ENCODE data around the gene CPSF4L.

CPSF4L gene

DNA sequence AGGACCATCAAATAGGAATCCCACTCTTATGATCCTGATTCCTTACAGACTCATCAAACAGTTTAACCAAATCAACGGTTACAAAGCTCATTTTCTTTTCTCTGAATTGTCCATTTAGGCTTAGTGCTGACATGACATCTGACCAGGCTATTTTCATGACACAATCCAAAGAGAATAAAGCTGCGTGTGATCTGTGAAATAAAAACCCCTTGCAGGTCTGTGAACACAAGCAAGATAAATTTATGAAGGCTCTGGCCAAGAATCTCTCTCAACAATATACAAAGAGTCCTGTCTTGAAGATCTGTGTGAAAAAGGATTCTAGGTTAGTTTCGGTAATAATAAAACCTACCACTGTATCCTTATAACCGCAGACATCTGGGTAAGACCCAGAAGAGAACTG is 46.8 kb downstream of the CPSF4L start:
- no peaks in the 10 kb centered on the region for H3K27me3 ChIP-seq (ENCODE audit: insufficient read depth, poor library complexity, severe bottlenecking)
- no peak for TF ChIP-seq SPI1 (IDR thresholded peaks at IDR 0.05; ENCODE audit: borderline replicate concordance, low read depth)
- TF ChIP-seq, protein P1, sequence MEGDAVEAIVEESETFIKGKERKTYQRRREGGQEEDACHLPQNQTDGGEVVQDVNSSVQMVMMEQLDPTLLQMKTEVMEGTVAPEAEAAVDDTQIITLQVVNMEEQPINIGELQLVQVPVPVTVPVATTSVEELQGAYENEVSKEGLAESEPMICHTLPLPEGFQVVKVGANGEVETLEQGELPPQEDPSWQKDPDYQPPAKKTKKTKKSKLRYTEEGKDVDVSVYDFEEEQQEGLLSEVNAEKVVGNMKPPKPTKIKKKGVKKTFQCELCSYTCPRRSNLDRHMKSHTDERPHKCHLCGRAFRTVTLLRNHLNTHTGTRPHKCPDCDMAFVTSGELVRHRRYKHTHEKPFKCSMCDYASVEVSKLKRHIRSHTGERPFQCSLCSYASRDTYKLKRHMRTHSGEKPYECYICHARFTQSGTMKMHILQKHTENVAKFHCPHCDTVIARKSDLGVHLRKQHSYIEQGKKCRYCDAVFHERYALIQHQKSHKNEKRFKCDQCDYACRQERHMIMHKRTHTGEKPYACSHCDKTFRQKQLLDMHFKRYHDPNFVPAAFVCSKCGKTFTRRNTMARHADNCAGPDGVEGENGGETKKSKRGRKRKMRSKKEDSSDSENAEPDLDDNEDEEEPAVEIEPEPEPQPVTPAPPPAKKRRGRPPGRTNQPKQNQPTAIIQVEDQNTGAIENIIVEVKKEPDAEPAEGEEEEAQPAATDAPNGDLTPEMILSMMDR (IDR thresholded peaks at IDR 0.05; ENCODE audit: insufficient read depth, low read length) = no peak
- no peak for TF ChIP-seq GABPA (IDR thresholded peaks at IDR 0.05; ENCODE audit: low read depth)
- no peak for TF ChIP-seq POLR2AphosphoS5 (IDR thresholded peaks at IDR 0.05; ENCODE audit: low read depth)
- TF ChIP-seq, protein P2, sequence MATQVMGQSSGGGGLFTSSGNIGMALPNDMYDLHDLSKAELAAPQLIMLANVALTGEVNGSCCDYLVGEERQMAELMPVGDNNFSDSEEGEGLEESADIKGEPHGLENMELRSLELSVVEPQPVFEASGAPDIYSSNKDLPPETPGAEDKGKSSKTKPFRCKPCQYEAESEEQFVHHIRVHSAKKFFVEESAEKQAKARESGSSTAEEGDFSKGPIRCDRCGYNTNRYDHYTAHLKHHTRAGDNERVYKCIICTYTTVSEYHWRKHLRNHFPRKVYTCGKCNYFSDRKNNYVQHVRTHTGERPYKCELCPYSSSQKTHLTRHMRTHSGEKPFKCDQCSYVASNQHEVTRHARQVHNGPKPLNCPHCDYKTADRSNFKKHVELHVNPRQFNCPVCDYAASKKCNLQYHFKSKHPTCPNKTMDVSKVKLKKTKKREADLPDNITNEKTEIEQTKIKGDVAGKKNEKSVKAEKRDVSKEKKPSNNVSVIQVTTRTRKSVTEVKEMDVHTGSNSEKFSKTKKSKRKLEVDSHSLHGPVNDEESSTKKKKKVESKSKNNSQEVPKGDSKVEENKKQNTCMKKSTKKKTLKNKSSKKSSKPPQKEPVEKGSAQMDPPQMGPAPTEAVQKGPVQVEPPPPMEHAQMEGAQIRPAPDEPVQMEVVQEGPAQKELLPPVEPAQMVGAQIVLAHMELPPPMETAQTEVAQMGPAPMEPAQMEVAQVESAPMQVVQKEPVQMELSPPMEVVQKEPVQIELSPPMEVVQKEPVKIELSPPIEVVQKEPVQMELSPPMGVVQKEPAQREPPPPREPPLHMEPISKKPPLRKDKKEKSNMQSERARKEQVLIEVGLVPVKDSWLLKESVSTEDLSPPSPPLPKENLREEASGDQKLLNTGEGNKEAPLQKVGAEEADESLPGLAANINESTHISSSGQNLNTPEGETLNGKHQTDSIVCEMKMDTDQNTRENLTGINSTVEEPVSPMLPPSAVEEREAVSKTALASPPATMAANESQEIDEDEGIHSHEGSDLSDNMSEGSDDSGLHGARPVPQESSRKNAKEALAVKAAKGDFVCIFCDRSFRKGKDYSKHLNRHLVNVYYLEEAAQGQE (IDR thresholded peaks at IDR 0.05; ENCODE audit: insufficient replicate concordance, low read depth) = no peak
- no peak overlapping the region for H3K27ac ChIP-seq (replicated peaks)
- no peak overlapping the region for H3K4me3 ChIP-seq (replicated peaks; ENCODE audit: insufficient read depth, low read length)
- no peak for DNase-seq (ENCODE audit: low read depth in 1 of 2, low spot score in 1 of 2)

DNA sequence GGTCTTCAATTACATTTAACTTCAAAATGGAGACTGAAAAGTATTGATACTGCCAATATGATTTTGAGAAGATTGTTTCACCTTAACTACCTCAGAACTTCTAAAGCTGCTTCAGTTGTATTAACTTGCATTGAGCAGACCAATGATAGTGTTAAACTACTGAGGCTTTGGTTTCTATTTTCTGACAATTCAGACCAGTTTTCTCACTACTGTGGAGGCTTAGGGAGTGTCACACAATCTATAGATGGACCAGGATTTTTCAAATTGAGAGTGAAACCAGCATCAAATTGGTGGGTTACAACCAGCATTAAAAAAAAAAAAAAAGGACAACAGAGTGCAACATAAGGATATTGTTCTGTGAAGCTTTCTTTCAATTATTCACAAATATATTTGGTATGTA is 47.7 kb downstream of the CPSF4L start:
- Histone ChIP-seq H3K4me3 (replicated peaks; ENCODE audit: insufficient read depth, low read length) (no peak overlapping the region), H3K27ac (replicated peaks) (no peak overlapping the region), H3K27me3 (ENCODE audit: insufficient read depth, poor library complexity, severe bottlenecking) (no peaks in the 10 kb centered on the region)
- TF ChIP-seq SPI1 (IDR thresholded peaks at IDR 0.05; ENCODE audit: borderline replicate concordance, low read depth) (no peak), GABPA (IDR thresholded peaks at IDR 0.05; ENCODE audit: low read depth) (no peak), POLR2AphosphoS5 (IDR thresholded peaks at IDR 0.05; ENCODE audit: low read depth) (no peak)
- TF ChIP-seq, protein P2 (IDR thresholded peaks at IDR 0.05; ENCODE audit: insufficient replicate concordance, low read depth) = no peak
- TF ChIP-seq, protein P1 (IDR thresholded peaks at IDR 0.05; ENCODE audit: insufficient read depth, low read length) = no peak
- no peak for DNase-seq (ENCODE audit: low read depth in 1 of 2, low spot score in 1 of 2)

DNA sequence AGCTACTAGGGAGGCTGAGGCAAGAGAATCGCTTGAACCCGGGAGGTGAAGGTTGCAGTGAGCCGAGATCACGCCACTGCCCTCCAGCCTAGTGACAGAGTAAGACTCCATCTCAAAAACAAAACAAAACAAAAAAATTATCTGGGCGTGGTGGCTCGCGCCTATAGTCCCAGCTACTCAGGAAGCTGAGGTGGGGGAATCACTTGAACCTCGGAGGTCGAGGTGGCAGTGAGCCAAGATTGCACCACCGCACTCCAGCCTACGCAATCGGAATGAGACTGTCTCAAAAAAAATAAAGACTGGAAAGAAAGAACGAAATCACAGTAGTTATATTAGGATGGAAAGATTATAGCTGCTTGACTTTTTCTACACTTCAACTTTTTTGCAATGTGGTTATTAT is 49.9 kb downstream of the CPSF4L start:
- no peak for TF ChIP-seq POLR2AphosphoS5 (IDR thresholded peaks at IDR 0.05; ENCODE audit: low read depth)
- TF ChIP-seq, protein P2 (IDR thresholded peaks at IDR 0.05; ENCODE audit: insufficient replicate concordance, low read depth) = no peak
- TF ChIP-seq SPI1 (IDR thresholded peaks at IDR 0.05; ENCODE audit: borderline replicate concordance, low read depth) = no peak
- no peak for TF ChIP-seq GABPA (IDR thresholded peaks at IDR 0.05; ENCODE audit: low read depth)
- TF ChIP-seq, protein P1 (IDR thresholded peaks at IDR 0.05; ENCODE audit: insufficient read depth, low read length) = no peak
- no peak overlapping the region for H3K27ac ChIP-seq (replicated peaks)
- DNase-seq (ENCODE audit: low read depth in 1 of 2, low spot score in 1 of 2) = no peak

More for the DNA sequence above, 49.9 kb downstream of the CPSF4L start:
- H3K27me3 ChIP-seq (ENCODE audit: insufficient read depth, poor library complexity, severe bottlenecking) = no peaks in the 10 kb centered on the region
- H3K4me3 ChIP-seq (replicated peaks; ENCODE audit: insufficient read depth, low read length) = no peak overlapping the region

Measured in HL-60 (cell line).